ENCODE data around the gene ARFGAP1. TPM values are rescaled to one million over a fixed set of nuclear protein-coding genes. Genes with fewer than 3 reads are reported as not detected.

Gene ARFGAP1
- total and polyA plus RNA-seq, 2 of the 8 experiments (the other 6 are each of a cell fraction or from before 2014, with no cell fraction given): 93.7 to 100 TPM

GRCh38 chr20:63242736-63243135 is 29.9 kb upstream of the ARFGAP1 start (continued):
- TF ChIP-seq RAD21 (IDR thresholded peaks at IDR 0.05 in 1 of 2, conservative IDR thresholded peaks at IDR 0.05 in 1 of 2; ENCODE audit: low read depth in 2 of 2, low read length in 2 of 2) (no peak), EGR1 (IDR thresholded peaks at IDR 0.05; ENCODE audit: borderline replicate concordance, low read depth, low read length) (no peak), FOSL1 (IDR thresholded peaks at IDR 0.05; ENCODE audit: insufficient read depth, low read depth, low read length) (no peak), KDM1A (IDR thresholded peaks at IDR 0.05; ENCODE audit: borderline replicate concordance, low read length) (no peak)
